Activated T-helper 2 cell treated with anti-CD3 and anti-CD28 coated beads, Interferon-gamma antibody, Interleukin-2, Interleukin-4, amounts not matched to agents 10 μg/mL and 5 μg/mL and 100 μg/mL, durations not matched to agents 14 hours and 24 hours and 36 hours (primary cell): ENCODE measurements around the gene NBPF19. TPM values are rescaled to one million over a fixed set of nuclear protein-coding genes. Genes with fewer than 3 reads are reported as not detected.

Experiments used
- total RNA-seq: library from RNA; stranded (reverse); gene quantifications from 2 replicates; pipeline ENCODE4 v1.2.3, GENCODE V29; 2022

NBPF19 gene
- total RNA-seq, 1 donor from 2014 or later: 20.3 TPM

Other genes starting within 250 kb of the NBPF19 start
- not detected in 2 replicates for gene PPIAL4C, start 108.8 kb downstream of the NBPF19 start, total RNA-seq